ENCODE results near the gene ST6GALNAC2.

ST6GALNAC2 gene

GRCh38 chr17:76546556-76547182 is 39.0 kb downstream of the ST6GALNAC2 start:
- H3K9me3 Mint-ChIP-seq: no peaks in the 10 kb centered on the region
- no peak overlapping the region for H3K27ac Mint-ChIP-seq
- no peaks in the 10 kb centered on the region for H3K36me3 Mint-ChIP-seq (ENCODE audit: low read depth)
- no peak overlapping the region for H3K4me3 Mint-ChIP-seq
- peaks cover 7% of the 10 kb centered on the region for H3K4me1 Mint-ChIP-seq (ENCODE audit: low read depth)
- peaks cover 15% of the 10 kb centered on the region for H3K27me3 Mint-ChIP-seq

- H3K36me3 Mint-ChIP-seq (ENCODE audit: low read depth): no peaks in the 10 kb centered on the region
- H3K4me3 Mint-ChIP-seq: no peak overlapping the region
- peaks cover 15% of the 10 kb centered on the region for H3K27me3 Mint-ChIP-seq
- peaks cover 6% of the 10 kb centered on the region for H3K4me1 Mint-ChIP-seq (ENCODE audit: low read depth)
- no peaks in the 10 kb centered on the region for H3K9me3 Mint-ChIP-seq
- no peak overlapping the region for H3K27ac Mint-ChIP-seq
These were observed 39.6 kb downstream of the ST6GALNAC2 start for GRCh38 chr17:76545918-76546555.

- Mint-ChIP-seq H3K27ac (no peak overlapping the region), H3K9me3 (no peaks in the 10 kb centered on the region), H3K4me3 (no peak overlapping the region), H3K4me1 (ENCODE audit: low read depth) (no peaks in the 10 kb centered on the region), H3K27me3 (peaks cover 20% of the 10 kb centered on the region), H3K36me3 (ENCODE audit: low read depth) (no peaks in the 10 kb centered on the region)
These were observed 40.9 kb downstream of the ST6GALNAC2 start for GRCh38 chr17:76544546-76545365.

GRCh38 chr17:76543826-76544545 is 41.7 kb downstream of the ST6GALNAC2 start:
- Mint-ChIP-seq H3K36me3 (ENCODE audit: low read depth) (no peaks in the 10 kb centered on the region), H3K27me3 (peaks cover 28% of the 10 kb centered on the region), H3K27ac (no peak overlapping the region), H3K9me3 (no peaks in the 10 kb centered on the region), H3K4me1 (ENCODE audit: low read depth) (no peaks in the 10 kb centered on the region), H3K4me3 (no peak overlapping the region)

- no peak overlapping the region for H3K4me3 Mint-ChIP-seq
- H3K27ac Mint-ChIP-seq: no peak overlapping the region
- no peaks in the 10 kb centered on the region for H3K4me1 Mint-ChIP-seq (ENCODE audit: low read depth)
- no peaks in the 10 kb centered on the region for H3K9me3 Mint-ChIP-seq
- H3K27me3 Mint-ChIP-seq: peaks cover 33% of the 10 kb centered on the region
- no peaks in the 10 kb centered on the region for H3K36me3 Mint-ChIP-seq (ENCODE audit: low read depth)
These were observed 42.2 kb downstream of the ST6GALNAC2 start for GRCh38 chr17:76543482-76543825.

GRCh38 chr17:76542984-76543383 is 42.7 kb downstream of the ST6GALNAC2 start:
- H3K27me3 Mint-ChIP-seq: peaks cover 35% of the 10 kb centered on the region
- H3K36me3 Mint-ChIP-seq (ENCODE audit: low read depth): no peaks in the 10 kb centered on the region
- H3K4me1 Mint-ChIP-seq (ENCODE audit: low read depth): no peaks in the 10 kb centered on the region
- H3K27ac Mint-ChIP-seq: no peak overlapping the region
- no peak overlapping the region for H3K4me3 Mint-ChIP-seq
- no peaks in the 10 kb centered on the region for H3K9me3 Mint-ChIP-seq

- Mint-ChIP-seq H3K36me3 (ENCODE audit: low read depth) (no peaks in the 10 kb centered on the region), H3K4me1 (ENCODE audit: low read depth) (no peaks in the 10 kb centered on the region), H3K27ac (no peak overlapping the region), H3K9me3 (no peaks in the 10 kb centered on the region), H3K4me3 (no peak overlapping the region), H3K27me3 (peaks cover 35% of the 10 kb centered on the region)
These were observed 43.1 kb downstream of the ST6GALNAC2 start for GRCh38 chr17:76542566-76542971.

- H3K27me3 Mint-ChIP-seq: peaks cover 36% of the 10 kb centered on the region
- no peak overlapping the region for H3K4me3 Mint-ChIP-seq
- H3K4me1 Mint-ChIP-seq (ENCODE audit: low read depth): no peaks in the 10 kb centered on the region
- H3K9me3 Mint-ChIP-seq: no peaks in the 10 kb centered on the region
- no peak overlapping the region for H3K27ac Mint-ChIP-seq
- no peaks in the 10 kb centered on the region for H3K36me3 Mint-ChIP-seq (ENCODE audit: low read depth)
These were observed 43.8 kb downstream of the ST6GALNAC2 start for GRCh38 chr17:76541739-76542454.

GRCh38 chr17:76540381-76541300 is 45.0 kb downstream of the ST6GALNAC2 start:
- no peaks in the 10 kb centered on the region for H3K4me1 Mint-ChIP-seq (ENCODE audit: low read depth)
- H3K4me3 Mint-ChIP-seq: no peak overlapping the region
- no peaks in the 10 kb centered on the region for H3K36me3 Mint-ChIP-seq (ENCODE audit: low read depth)
- no peaks in the 10 kb centered on the region for H3K9me3 Mint-ChIP-seq
- peaks cover 43% of the 10 kb centered on the region for H3K27me3 Mint-ChIP-seq
- no peak overlapping the region for H3K27ac Mint-ChIP-seq

- Mint-ChIP-seq H3K9me3 (no peaks in the 10 kb centered on the region), H3K27ac (no peak within 1 kb of the TSS), H3K36me3 (ENCODE audit: low read depth) (no peaks in the 10 kb centered on the region), H3K4me1 (ENCODE audit: low read depth) (no peaks in the 10 kb centered on the region), H3K27me3 (peaks cover 43% of the 10 kb centered on the region), H3K4me3 (peak within 1 kb of the TSS; percentile 51)
These were observed 45.9 kb downstream of the ST6GALNAC2 start, which contains the start of gene PRCD for GRCh38 chr17:76539631-76540271. Gene PRCD, plus strand, starts transcription at chr17:76540044. Its CDS starts 98 bp downstream, at chr17:76540142.

GRCh38 chr17:76538941-76539570 is 46.6 kb downstream of the ST6GALNAC2 start:
- Mint-ChIP-seq H3K4me1 (ENCODE audit: low read depth) (no peaks in the 10 kb centered on the region), H3K4me3 (peak overlapping the region; percentile 51), H3K9me3 (no peaks in the 10 kb centered on the region), H3K36me3 (ENCODE audit: low read depth) (no peaks in the 10 kb centered on the region), H3K27me3 (peaks cover 42% of the 10 kb centered on the region), H3K27ac (no peak overlapping the region)

GRCh38 chr17:76538281-76538931 is 47.3 kb downstream of the ST6GALNAC2 start:
- no peak overlapping the region for H3K27ac Mint-ChIP-seq
- peak overlapping the region; percentile 51 for H3K4me3 Mint-ChIP-seq
- no peaks in the 10 kb centered on the region for H3K36me3 Mint-ChIP-seq (ENCODE audit: low read depth)
- H3K4me1 Mint-ChIP-seq (ENCODE audit: low read depth): no peaks in the 10 kb centered on the region
- H3K9me3 Mint-ChIP-seq: no peaks in the 10 kb centered on the region
- peaks cover 37% of the 10 kb centered on the region for H3K27me3 Mint-ChIP-seq

Measured in stimulated activated naive CD8-positive, alpha-beta T cell treated with anti-CD3 and anti-CD28 coated beads, Interleukin-15, Interleukin-2, amounts not matched to agents 100 ng/mL and 50 ng/mL, for 24 hours (primary cell).